Spleen (tissue), 11 donors: ENCODE results near the gene LDAH. TPM values are rescaled to one million over a fixed set of nuclear protein-coding genes. Genes with fewer than 3 reads are reported as not detected.

Experiments used
- DNase-seq: peaks from one replicate; pipeline ENCODE4 v3.0.0-alpha.2; 2020
- H3K27ac ChIP-seq, 8 donors: fragments of 200-600 bp; sonication (generic) in 7 of 8; 1 replicate in 4 of 8; 2 replicates in 4 of 8; pipeline versions ENCODE4 v1.5.0 to v1.8.0; 2016 to 2021; ENCODE audit warnings: inconsistent platforms in 4 of 8, mild to moderate bottlenecking in 4 of 8, moderate library complexity in 1 of 8
- H3K27me3 ChIP-seq, 7 donors: fragments of 200-600 bp; sonication (generic) in 6 of 7; replicated peaks in 1 of 7; 1 replicate in 4 of 7; 2 replicates in 3 of 7; pipeline versions ENCODE4 v1.5.0 to v1.8.0; 2016 to 2021; ENCODE audit warnings: inconsistent platforms in 3 of 7, mild to moderate bottlenecking in 1 of 7
- H3K36me3 ChIP-seq, 6 donors: fragments of 200-600 bp; sonication (generic) in 5 of 6; 1 replicate in 4 of 6; 2 replicates in 2 of 6; pipeline versions ENCODE4 v1.5.0 to v1.8.0; 2016 to 2021; ENCODE audit warnings: inconsistent platforms in 2 of 6
- H3K4me1 ChIP-seq, 6 donors: fragments of 200-600 bp; sonication (generic) in 5 of 6; 1 replicate in 3 of 6; 2 replicates in 3 of 6; pipeline versions ENCODE4 v1.5.0 to v1.8.0; 2016 to 2021; ENCODE audit warnings: inconsistent platforms in 3 of 6
- H3K4me3 ChIP-seq, 8 donors: fragments of 200-600 bp; sonication (generic) in 7 of 8; 1 replicate in 4 of 8; 2 replicates in 4 of 8; pipeline versions ENCODE4 v1.5.0 to v1.8.0; 2016 to 2021; ENCODE audit warnings: inconsistent platforms in 4 of 8, mild to moderate bottlenecking in 4 of 8, moderate library complexity in 2 of 8
- H3K9me3 ChIP-seq, 8 donors: fragments of 200-600 bp; sonication (generic) in 7 of 8; 1 replicate in 4 of 8; 2 replicates in 4 of 8; pipeline versions ENCODE4 v1.5.0 to v1.8.0; 2016 to 2021; ENCODE audit warnings: inconsistent platforms in 4 of 8
- CTCF ChIP-seq, 11 experiments: fragments of 200-600 bp in 7 of 11; fragments of 450-650 bp in 4 of 11; sonication (generic) in 4 of 11; IDR thresholded peaks in 8 of 11; conservative IDR thresholded peaks in 3 of 11; 1 replicate in 7 of 11; 2 replicates in 4 of 11; pipeline versions ENCODE4 v1.4.0 to v1.8.0; 2016 to 2021; ENCODE audit warnings: antibody characterized with exemption in 11 of 11, inconsistent platforms in 4 of 11, mild to moderate bottlenecking in 1 of 11
- POLR2A ChIP-seq, 3 donors: fragments of 450-650 bp; IDR thresholded peaks; one replicate each; pipeline ENCODE4 v1.5.1; 2017; ENCODE audit warnings: antibody characterized with exemption in 3 of 3, mild to moderate bottlenecking in 1 of 3
- POLR2AphosphoS5 ChIP-seq, 3 donors: sonication (generic); formaldehyde crosslinking; IDR thresholded peaks; one replicate each; pipeline ENCODE4 v1.5.1; 2017; ENCODE audit warnings: antibody characterized with exemption in 3 of 3
- WGBS, 5 donors: extraction: QIAGEN DNeasy Blood & Tissue Kit in 3 of 5; methylation state at CpG; one replicate each; pipeline versions ENCODE4 v1.1.5 to v1.1.7; 2013 to 2018; 5-methylcytosine and 5-hydroxymethylcytosine counted together
- intact Hi-C: fragments of 100-400 bp; cut with DNase I; formaldehyde crosslinking; loops from one replicate; pipeline ENCODE4 v1.15.0; 2023; ENCODE audit warnings: low total_unique reads
- polyA plus RNA-seq, 3 donors: library from polyadenylated mRNA; stranded (reverse); fragments of 200-250 nt; gene quantifications; one replicate each; pipeline ENCODE4 v1.2.1, GENCODE V29; 2013
- total RNA-seq, 7 donors: library from RNA; depleted of rRNA in 3 of 7; stranded (reverse); fragments of >200 nt in 3 of 7; fragmentation: NEBNext Ultra II Directional in 4 of 7; extraction: Animal tissue kit (Norgen Biotek cat#: 25700) in 4 of 7; gene quantifications; one replicate each; pipeline versions ENCODE4 v1.1.0 to v1.2.1, GENCODE V29; 2016 to 2021
- donor health status: healthy with polysubstance abuse.
- donor health status: DM: no; HTN: no; CAD: no; lungs with moderate emphysema.
- donor health status: DM: no; HTN: no; CAD: no.
- donor health status: Bipolar disorder and iron deficiency.
- donor health status: healthy.
- donor health status: DM: no; HTN: no; CAD: no.
- donor health status: DM: yes; HTN: yes; CAD: no.

LDAH gene
- total and polyA plus RNA-seq, 10 donors = 5.8 to 33.2 (median 21.1) TPM

- intact Hi-C loops = no loop called here
- TF ChIP-seq POLR2A (IDR thresholded peaks at IDR 0.05) (no peak), CTCF (IDR thresholded peaks at IDR 0.05 in 8 of 11, conservative IDR thresholded peaks at IDR 0.05 in 3 of 11) (no peak), POLR2AphosphoS5 (IDR thresholded peaks at IDR 0.05) (no peak)
- Histone ChIP-seq H3K4me3 (no peak overlapping the region), H3K36me3 (no peaks in the 10 kb centered on the region), H3K27ac (no peak overlapping the region), H3K27me3 (peaks cover 0 to 5% (median 0%) of the 10 kb centered on the region in 7 donors), H3K9me3 (no peaks in the 10 kb centered on the region), H3K4me1 (peaks cover 20 to 37% (median 33%) of the 10 kb centered on the region in 6 donors)
- WGBS, 5 donors = 75 to 94% (median 91%) methylated on average over 11 of the region's 11 CpGs
- peak; percentile 78 for DNase-seq
Observed at GRCh38 chr2:20652673-20653575, 170.0 kb downstream of the LDAH start.

GRCh38 chr2:20652141-20652540, 170.8 kb downstream of the LDAH start:
- Histone ChIP-seq H3K27me3 (no peaks in the 10 kb centered on the region), H3K9me3 (no peaks in the 10 kb centered on the region), H3K4me3 (no peak overlapping the region), H3K27ac (peak overlapping the region in 1 of 8 donors; percentile 94), H3K36me3 (peaks cover 0 to 5% (median 0%) of the 10 kb centered on the region in 6 donors), H3K4me1 (peaks cover 20 to 44% (median 36%) of the 10 kb centered on the region in 6 donors)
- no peak for TF ChIP-seq POLR2A (IDR thresholded peaks at IDR 0.05)
- TF ChIP-seq CTCF (IDR thresholded peaks at IDR 0.05 in 8 of 11, conservative IDR thresholded peaks at IDR 0.05 in 3 of 11) = no peak
- TF ChIP-seq POLR2AphosphoS5 (IDR thresholded peaks at IDR 0.05) = no peak
- peak; percentile 71 for DNase-seq
- 95 to 98% (median 96%) methylated on average over 7 of the region's 7 CpGs for WGBS, 5 donors
- intact Hi-C loops = no loop called here

- no peak for TF ChIP-seq POLR2A (IDR thresholded peaks at IDR 0.05)
- no peak for TF ChIP-seq POLR2AphosphoS5 (IDR thresholded peaks at IDR 0.05)
- no peak for TF ChIP-seq CTCF (IDR thresholded peaks at IDR 0.05 in 8 of 11, conservative IDR thresholded peaks at IDR 0.05 in 3 of 11)
- no peaks in the 10 kb centered on the region for H3K27me3 ChIP-seq
- intact Hi-C loops = no loop called here
- H3K4me1 ChIP-seq = peaks cover 20 to 44% (median 36%) of the 10 kb centered on the region in 6 donors
- peaks cover 0 to 6% (median 0%) of the 10 kb centered on the region in 6 donors for H3K36me3 ChIP-seq
- H3K27ac ChIP-seq = peak overlapping the region; percentile 85 to 95 (median 90)
- peak overlapping the region in 7 of 8 donors; percentile 65 to 84 (median 74) for H3K4me3 ChIP-seq
- H3K9me3 ChIP-seq = no peaks in the 10 kb centered on the region
- WGBS, 5 donors = 75 to 80% (median 79%) methylated on average over 7 of the region's 7 CpGs
- no peak for DNase-seq
Observed at GRCh38 chr2:20651731-20652099, 171.2 kb downstream of the LDAH start.
